ENCODE results near the gene ITPR1. TPM values are rescaled to one million over a fixed set of nuclear protein-coding genes. Genes with fewer than 3 reads are reported as not detected.

The ITPR1 gene
- total RNA-seq, 2 donors from 2014 or later: 8.9 to 21.2 TPM

DNA sequence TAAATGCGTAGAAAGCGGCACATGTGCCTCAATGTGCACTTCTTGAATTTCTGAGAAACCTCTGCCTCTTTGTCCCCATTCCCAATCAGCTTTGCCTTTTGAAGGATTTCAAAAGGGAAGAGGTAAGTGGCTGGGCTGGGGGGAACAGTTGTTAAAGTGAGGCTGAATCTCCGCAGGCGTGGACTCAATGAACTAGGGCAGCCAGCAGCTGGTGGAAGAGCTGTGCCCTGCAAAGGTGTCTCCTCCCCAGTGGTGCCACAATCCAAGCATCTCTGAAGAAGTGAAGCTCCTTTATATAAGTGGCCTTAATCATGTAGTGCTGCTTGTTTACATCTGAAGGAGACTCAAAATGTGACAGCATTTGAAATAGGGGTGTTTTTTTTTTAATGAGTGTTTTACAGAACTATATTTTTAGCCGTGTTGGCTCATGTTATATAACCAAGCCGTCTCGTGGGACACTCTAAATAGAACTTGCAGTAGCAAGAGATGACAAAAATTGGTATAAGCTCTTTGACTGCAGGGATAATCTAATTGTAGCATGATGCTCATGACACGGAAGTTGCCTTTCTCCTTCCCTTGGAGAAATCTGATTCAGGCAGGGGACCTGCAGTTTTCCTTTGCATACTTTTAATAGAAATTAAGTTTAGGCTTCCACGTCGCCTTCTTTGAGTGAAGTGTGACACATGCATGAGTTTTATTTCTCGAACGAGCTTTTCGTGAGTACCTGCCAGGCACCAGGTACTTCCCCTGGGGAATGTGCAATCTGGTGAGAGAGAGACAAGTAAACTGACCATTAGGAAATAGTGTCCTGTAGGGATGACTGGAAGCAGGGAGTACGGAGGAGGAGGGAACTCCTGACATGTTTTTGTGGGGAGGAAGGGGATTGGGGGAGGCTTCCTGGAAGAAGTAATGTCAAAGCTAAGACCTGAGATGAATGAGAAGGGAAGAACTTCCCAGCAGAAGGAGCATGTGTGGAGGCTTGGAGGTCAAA is 306.4 kb downstream of the ITPR1 start:
- intact Hi-C loops (cut with DNase I, micrococcal nuclease): no loop called here
- ATAC-seq (no peak), DNase-seq (no peak)

DNA sequence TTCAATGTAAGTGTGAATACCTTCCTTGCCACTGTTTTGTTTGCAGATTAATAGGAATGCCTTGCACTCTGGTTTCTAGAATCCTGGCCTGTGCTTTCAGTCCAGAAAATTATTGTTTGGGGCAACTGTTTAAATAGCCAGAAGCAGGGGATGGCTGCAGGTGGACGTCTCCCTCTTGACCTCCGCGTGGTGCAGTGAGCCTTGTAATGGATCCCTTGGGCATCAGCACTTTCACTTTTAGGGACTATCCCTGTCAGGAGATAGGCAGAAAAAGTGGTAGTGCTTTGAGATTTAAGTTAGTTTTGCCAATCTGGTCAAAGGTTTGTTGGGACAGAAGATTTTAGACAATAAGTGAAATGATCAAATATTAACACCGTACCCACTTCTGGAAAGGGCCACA is 307.4 kb downstream of the ITPR1 start:
- ATAC-seq: no peak
- intact Hi-C loops (cut with DNase I, micrococcal nuclease): no loop called here
- no peak for DNase-seq

DNA sequence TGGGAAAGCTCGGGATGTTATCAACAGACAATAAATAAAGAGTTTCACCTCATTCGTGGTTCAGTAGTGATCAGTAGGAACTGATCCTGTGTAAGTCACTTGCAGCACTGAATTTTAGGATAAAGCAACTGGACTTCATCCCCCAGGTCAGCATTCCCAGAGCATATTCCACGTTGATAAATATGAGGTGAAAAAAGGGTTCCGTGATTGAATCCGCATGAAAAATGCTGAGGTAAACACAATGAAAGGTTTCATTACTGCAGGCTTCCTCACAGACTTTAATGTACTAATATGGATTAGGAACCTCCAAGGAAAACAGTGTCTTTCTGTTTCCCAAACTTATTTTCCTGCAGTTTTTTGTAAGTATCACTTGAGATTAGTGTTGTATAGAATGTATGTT is 308.7 kb downstream of the ITPR1 start:
- no peak for DNase-seq
- no peak for ATAC-seq

DNA sequence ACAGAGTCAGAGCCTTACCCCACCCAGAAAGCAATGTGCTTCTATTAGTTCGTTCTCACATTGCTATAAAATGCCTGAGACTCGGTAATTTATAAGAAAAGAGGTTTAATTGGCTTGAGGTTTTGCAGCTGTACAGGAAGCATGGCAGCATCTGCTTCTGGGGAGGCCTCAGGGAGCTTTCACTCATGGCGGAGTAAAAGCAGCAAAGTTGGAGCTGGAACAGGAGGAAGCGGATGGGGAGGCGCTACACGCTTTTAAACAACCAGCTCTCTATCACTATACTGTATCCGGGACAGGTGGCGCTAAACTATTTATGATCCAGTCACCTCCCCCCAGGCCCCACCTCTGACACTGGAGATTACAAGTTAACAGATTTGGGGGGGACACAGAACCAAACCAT is 309.8 kb downstream of the ITPR1 start:
- intact Hi-C loops (cut with DNase I, micrococcal nuclease): no loop called here
- ATAC-seq: no peak
- DNase-seq: no peak

More for the DNA sequence above, 308.7 kb downstream of the ITPR1 start:
- intact Hi-C loops (cut with DNase I, micrococcal nuclease): no loop called here

DNA sequence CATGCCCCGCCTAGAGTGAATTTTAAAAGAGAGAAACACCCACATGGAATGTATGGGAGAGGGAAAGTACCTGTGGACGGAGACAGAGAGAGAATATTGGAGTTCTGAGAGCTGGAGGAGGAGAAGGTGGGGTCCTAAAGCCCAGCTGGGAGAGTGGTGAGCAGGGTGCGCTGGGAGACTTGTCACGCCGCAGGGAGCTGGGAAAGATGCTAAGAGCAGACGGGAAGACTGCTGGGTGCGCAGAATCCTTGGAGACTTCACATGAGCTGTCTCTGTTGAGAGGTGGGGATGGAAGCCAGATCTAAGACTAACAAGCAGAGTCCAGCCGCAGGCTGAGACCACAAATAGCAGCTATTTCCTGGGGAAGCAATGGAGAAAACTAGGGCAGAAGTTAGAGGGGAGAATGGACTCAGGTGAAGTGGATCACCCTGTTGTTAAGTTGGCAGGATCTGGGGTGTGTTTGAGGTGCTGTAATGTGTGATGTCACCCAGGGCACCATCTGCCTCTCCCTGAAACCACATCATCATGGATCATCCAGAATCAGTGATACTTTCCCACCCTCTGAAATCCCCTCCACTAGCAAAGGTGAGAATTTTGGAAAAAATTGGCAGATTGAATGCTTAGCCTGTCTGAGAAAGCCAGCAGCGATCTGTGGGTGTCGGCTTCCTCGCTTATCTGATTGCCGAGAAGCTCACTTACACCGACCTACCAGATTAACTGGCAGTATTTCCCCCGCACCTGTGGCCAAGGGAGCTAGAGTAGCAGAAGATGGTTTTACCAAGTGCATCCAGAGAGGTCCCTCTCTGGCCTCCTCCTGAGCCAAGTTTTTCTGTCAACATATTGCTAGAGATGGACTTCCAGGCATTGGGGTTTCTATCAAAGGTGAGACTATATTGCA is 311.3 kb downstream of the ITPR1 start:
- intact Hi-C loops (cut with DNase I, micrococcal nuclease): no loop called here
- ATAC-seq: no peak

DNA sequence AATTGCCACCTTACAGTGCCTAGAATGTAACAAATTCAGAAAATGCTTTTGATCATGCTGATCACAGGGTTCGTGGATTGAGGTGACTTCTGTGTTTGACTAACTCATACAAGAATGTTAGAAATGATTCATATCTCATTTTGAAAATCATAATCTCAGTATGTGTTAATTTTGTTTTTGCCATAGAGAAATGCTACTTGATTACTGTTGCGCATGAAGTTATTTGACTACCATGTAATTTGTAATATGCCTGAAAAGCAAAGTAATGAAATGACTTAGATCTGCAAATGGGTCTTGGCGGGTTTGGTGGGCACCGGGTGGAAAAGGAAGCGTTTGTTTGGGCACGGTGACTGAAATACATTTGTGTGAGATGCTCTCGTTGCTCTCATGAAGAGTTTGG is 312.5 kb downstream of the ITPR1 start:
- intact Hi-C loops (cut with DNase I, micrococcal nuclease): no loop called here
- DNase-seq (no peak), ATAC-seq (no peak)

More for the DNA sequence above, 311.3 kb downstream of the ITPR1 start:
- no peak for DNase-seq

DNA sequence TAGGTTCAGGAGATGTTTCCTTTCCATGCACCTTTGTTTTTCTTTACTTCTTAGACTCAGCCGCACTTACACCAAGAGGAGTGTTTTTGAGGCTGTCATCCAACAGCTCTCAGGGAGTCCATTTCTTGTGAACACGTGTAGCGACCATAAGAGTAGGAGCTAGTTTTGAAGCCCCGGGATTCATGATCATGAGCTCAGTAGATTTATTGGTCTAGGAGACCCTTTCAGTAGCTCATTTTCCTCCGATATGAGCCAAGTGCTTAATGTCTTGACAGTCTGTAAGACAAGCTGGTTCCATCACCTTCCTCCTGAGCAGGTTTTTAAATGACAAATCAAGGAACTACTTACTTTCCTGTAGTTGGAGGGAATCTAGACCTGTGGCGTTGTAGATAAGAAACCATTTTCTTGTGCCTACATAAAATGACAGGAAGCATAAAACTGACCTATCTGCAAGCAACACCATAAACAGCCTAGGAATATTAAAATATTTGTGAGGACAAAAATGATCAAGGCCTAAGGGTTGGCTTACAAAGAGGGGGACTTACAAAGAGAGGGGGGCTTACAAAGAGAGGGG is 313.5 kb downstream of the ITPR1 start:
- intact Hi-C loops (cut with DNase I, micrococcal nuclease): no loop called here
- DNase-seq (no peak), ATAC-seq (no peak)

DNA sequence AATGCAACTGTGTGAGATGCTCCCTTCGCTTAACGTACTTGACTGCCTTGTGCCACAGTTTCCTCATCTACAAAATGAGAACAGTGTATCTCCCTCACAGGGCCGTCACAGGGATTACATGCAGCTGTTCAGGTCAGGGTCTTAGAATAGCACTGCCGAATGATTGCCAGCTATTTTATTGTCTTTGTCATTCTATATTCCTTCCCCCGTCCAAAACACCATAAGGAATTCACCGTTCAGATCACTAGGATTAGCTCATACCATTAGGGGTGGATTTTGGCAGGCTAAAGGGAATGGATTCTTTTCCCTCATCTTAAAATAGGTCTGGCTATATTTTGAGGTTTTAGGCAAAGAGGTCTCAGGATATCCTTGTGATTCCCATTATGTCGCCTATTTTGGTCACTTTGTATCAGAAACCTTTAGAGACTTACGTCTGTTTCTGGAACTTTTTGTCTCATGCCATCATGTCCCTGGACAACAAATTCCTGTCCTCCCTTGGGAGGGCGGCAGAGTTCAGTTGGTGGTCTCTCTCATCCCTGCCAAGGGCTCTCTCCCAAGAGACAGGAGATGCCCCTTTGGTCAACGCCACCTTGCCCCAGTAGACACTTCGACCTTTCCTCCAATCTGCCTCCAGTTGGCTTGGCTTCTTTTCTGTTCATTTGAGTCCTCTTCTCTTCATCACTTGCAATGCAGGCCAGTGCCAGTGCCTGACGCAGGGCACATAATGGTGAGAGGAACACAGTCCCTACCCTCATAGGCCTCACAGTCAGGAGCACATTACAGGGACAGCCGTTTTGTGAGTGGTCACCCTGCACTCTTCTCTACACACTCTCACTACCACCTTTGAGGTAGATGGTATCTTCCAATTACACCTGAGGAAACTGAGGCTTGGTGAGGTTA is 314.5 kb downstream of the ITPR1 start:
- ATAC-seq (no peak), DNase-seq (no peak)
- intact Hi-C loops (cut with DNase I, micrococcal nuclease): no loop called here

DNA sequence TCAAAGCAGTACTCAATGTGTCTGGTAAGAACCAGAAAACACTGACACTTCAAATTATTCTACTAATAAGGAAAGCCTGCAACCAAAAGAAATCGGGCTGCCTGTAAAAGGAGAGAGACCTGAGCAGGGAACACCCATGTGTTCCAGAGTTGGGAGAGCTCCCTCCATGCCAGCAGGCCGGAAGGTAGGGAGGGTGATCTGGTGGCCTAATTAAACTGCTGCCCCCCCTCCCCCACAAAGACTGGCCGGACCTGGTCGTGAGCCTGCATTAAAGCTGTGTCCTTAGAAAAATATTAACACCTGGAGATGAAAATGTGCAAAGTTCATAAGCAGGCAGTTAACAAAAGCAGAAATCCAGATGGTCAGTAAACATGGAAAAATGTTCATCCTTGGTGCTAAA is 315.5 kb downstream of the ITPR1 start:
- intact Hi-C loops (cut with DNase I, micrococcal nuclease): no loop called here
- no peak for DNase-seq
- peak; percentile 59 for ATAC-seq

DNA sequence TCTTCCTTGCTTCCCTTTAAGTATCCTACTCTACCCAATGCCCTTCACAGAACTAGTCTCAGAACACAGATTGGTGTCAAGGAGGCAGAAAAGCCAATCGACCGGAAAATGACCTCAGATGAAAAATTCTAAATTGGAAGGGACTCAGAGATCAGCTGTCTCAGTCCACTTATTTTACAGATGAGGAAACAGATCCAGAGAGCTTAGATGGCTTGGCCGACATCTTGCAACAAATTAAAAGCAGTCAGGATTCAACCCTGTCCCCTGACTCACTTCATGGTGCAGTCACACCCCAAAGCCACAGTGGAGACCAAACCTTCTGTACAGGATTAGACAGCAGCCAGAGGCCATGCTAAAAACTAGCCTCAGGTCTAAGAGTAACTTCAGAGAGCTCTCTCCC is 316.8 kb downstream of the ITPR1 start:
- intact Hi-C loops (cut with DNase I, micrococcal nuclease): no loop called here
- ATAC-seq (no peak), DNase-seq (no peak)

DNA sequence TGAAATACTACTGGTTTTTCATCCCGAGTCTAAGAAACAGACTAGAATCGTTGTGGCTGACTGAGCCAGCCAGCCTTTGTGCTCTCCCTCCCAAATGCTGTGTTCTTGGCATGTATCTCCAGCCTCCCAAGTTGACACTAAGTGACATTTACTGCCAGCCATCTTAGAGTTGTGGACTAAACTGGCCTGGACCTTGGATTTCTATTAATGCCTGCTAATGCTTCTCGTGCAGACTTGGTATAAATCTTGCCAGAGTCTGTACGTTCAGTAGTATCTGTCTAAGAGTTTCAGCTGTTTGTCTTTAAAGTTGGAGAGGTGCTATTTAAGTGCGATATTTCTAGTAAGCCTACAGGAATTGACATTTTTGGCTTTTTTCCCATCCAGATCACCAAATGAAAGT is 319.4 kb downstream of the ITPR1 start:
- intact Hi-C loops (cut with DNase I, micrococcal nuclease): no loop called here
- DNase-seq: no peak
- no peak for ATAC-seq

DNA sequence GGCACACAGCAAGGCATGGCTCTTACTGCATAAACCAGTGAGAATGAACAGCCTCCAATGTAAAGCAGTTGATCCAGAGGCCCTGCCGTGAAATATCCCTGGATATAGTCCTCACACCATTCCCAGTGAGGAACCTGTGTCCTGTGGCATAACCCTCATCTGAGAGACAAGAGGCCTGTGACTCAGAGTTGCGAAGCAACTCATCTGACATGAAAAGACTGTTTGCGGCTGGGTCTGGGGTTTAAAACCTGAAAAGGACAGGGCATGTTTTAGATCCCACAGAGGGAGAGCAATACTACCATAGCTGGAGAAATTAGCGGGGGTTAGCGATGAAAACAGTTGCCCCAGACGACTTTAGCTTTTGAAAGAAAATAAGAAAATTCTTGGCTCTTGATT is 320.8 kb downstream of the ITPR1 start:
- DNase-seq (no peak), ATAC-seq (no peak)
- intact Hi-C loops (cut with DNase I, micrococcal nuclease): no loop called here

DNA sequence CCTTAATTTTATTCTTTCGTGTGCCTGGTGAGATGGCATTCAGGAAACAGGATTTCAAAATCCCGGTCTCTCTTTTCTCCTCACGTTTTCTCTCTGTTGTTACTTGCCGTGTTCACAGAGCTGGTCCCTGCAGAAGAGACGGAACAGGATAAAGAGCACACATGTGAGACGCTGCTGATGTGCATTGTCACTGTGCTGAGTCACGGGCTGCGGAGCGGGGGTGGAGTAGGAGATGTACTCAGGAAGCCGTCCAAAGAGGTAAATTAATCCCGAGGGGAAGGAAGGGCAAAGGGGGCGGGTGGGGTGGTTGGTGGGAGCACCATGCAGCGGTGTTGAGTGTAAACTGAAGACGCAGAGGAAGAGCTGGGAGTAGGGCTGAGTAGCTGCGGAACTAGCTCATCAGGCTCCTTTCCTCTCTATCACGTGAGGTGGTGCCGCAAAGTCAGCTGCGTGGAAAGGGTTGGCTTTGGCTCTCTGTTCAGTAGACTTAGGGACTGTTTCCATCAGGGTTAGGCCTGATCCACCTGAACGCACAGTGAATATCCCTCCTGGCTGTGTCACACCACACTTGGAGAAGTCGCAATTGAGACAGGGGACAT is 321.3 kb downstream of the ITPR1 start:
- intact Hi-C loops (cut with DNase I, micrococcal nuclease): no loop called here
- ATAC-seq (no peak), DNase-seq (no peak)

DNA sequence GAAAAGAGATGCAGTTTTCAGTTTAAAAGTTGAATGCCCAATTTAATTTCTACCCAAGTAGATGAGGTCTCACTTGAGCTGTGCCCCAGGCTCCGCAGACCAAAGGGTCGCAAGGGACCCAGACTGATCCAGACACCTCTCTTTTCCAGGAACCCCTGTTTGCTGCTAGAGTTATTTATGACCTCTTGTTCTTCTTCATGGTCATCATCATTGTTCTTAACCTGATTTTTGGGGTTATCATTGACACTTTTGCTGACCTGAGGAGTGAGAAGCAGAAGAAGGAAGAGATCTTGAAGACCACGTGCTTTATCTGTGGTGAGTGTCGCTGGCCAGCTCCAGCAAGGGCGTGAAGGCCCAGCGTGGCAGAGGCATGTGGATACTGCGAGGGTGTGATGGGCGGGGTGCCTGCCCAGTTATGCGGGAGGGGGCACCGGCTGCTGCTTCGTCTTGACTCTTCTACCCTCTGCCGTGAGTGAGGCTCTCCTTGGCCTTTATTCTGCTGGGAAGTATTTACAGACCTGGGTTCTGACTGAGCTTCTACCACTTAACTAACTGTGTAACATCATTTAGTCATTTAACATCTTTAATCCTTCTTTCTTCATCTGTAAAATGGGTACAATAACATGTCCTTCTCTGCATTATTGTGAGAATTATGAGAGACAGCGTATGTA is 321.9 kb downstream of the ITPR1 start:
- no peak for DNase-seq
- intact Hi-C loops (cut with DNase I, micrococcal nuclease): no loop called here
- ATAC-seq: no peak

DNA sequence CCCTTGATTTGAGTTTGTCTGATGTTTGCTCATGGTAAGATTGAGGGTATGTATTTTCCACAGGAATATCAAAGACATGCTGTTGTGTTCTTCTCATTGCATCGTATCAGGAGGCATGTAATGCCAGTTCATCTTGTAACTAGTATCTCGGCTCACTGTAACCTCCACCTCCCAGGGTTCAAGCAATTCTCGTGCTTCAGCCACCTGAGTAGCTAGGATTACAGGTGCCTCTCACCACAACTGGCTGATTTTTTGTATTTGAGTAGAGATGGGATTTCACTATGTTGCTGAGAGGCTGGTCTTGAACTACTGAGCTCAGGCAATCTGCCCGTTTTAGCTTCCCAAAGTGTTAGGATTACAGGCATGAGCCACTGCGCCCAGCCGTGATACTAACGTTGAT is 323.2 kb downstream of the ITPR1 start:
- DNase-seq (no peak), ATAC-seq (no peak)
- intact Hi-C loops (cut with DNase I, micrococcal nuclease): no loop called here

DNA sequence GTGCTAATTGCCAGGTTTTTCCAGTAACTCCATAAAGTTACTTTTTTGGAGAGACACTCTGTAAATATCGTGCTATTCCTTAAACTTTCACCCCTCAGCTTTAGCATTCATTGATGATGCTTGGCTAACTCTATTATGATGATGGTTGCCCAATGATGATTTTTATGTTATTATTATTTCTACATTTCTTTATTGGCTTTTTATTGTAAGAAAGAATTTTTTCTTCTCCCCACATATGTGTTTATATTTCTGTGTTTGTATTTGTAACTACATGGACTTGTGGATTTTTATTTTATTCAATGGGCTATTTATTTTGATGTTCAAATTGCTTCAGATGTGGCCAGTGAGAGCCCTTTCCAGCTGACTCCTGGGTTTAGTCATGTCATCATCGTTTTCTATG is 323.6 kb downstream of the ITPR1 start:
- intact Hi-C loops (cut with DNase I, micrococcal nuclease): no loop called here
- DNase-seq (no peak), ATAC-seq (no peak)

DNA sequence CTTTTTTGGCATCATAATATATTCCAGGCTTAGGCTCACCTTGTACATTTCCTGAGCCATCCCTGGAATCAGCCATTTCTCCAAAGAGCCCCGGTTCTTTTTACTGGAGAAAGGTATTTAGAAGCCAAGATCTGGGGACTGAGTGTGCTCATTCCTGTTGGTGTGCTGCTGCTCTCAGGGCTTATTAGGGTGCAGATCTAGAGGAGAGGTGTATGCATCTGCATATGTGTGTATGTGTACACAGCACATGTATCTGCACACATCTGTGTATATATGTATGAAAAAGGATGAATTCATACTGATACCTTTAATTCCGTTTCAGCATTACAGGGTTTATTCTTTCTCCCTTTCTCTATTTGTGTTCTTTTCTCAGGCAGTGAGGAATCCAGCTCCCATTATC is 324.0 kb downstream of the ITPR1 start:
- intact Hi-C loops (cut with DNase I, micrococcal nuclease): no loop called here
- no peak for DNase-seq
- ATAC-seq: no peak

DNA sequence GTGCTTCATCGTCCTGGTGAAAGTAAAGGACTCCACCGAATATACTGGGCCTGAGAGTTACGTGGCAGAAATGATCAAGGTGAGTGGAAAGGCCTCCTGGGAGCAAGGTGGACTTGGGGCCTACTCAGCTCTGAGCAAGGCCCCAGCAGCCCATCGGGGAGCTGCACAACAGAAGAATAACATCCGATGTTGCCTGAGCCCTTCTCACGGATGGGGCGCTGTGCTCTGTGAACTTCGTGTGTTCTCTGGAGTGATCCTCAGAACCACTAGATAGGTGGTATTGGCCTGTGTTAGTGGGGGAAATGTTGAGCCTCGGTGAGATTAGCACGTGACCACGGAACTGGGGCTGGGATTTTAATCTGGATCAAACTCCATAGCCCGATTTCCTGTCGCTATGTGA is 325.0 kb downstream of the ITPR1 start:
- intact Hi-C loops (cut with DNase I, micrococcal nuclease): no loop called here
- DNase-seq (no peak), ATAC-seq (no peak)
